GM11168 (cell line): Measurements from ENCODE around the gene DENND2A.
"Not testable (repeated sequence)": the region's sequence is repeated elsewhere in the genome, so short reads cannot be mapped to it uniquely, and the experiment has no call there.

Experiments
- in situ Hi-C: fragments of 300-500 bp; cut with MboI; formaldehyde crosslinking; loops from one replicate; pipeline ENCODE4 v1.12.0; 2022; ENCODE audit warnings: low sequenced_read_pairs; ENCODE audit not compliant: unreplicated experiment

Gene DENND2A

GRCh38 chr7:140597428-140597949 lies 43.1 kb downstream of the DENND2A start:
- in situ Hi-C loops: no loop called here

DNA sequence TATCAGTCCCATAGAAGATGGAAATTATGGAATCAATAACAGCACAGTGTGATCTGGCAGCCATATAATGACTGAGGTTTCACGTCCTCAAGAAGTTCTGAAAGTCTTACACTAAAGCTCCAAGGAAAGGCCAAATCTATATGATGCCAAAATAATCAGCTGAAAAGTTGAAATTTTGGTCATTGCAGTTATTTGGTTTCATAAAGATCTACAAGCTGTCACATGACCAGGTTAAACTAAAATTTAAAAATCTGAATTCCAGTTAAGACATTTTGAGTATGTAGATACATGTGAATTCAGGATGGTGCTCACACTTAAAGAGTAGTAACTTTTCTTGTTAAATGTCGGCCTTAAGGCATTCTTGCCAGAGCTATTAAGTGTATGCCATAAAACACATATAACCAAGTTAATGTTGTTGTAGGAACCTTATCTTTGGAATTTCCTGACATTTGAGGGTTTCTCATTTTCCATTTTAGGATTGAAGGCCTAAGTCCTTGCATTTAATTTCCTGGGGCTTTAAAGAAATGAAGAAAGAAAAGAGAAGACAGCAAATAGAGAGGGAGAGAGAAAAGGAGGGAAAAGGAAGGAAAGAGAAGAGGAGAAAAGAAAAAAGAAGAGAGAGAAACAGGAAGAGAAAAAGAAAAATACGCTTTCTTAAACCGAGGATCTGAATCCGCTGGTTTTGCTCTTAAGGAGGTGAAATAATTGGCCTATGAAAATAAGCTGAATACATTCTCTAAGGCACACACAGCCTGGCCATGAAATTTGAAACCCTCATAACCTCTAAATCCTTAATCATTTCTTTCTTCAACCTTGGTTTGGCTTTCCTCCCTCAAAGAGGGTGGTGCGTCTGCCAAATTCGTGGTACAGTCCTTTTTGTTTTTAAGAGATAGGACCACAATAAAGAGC lies 43.8 kb downstream of the DENND2A start:
- in situ Hi-C loops: no loop called here

- in situ Hi-C loops: no loop called here
Observed at GRCh38 chr7:140595468-140596092, 45.0 kb downstream of the DENND2A start.

DNA sequence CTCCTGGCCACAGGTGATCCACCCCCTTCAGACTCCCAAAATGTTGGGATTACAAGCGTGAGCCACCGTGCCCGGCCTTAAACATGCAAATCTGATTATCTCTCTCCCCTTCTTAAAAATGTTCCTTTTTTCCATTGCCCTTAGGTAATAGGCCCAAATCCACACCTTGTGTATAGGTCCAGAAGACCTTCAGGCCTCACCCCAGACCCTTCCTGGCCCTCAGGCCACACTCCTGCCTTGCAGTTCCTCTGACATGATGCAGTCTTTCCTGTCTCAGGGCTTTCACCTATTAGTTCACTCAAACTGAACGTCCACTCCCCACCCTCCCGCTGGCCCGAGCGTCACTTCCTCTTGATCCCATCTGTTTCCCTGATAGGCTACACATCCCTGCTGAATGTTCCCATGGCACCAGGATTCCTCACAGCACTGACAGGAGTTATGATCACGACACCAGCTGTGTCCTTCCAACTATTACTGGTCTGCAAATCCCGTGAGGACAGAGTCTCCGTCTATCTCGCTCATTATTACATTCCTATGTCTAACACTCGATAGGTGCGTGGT lies 46.4 kb downstream of the DENND2A start:
- in situ Hi-C loops: no loop called here

DNA sequence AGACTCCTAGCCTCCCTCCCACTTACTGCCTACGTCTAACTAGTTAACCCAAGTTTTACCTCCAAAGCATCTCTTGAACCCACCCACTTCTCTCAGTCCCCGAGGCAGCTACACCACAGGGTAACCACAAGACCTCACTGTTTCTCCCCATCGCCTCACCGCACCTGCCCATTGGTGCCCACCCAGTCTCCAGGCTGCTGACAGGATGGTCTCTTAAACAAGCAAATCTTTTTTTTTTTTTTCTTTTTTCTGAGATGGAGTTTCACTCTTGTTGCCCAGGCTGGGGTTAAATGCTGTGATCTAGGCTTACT lies 47.0 kb downstream of the DENND2A start:
- in situ Hi-C loops: no loop called here

DNA sequence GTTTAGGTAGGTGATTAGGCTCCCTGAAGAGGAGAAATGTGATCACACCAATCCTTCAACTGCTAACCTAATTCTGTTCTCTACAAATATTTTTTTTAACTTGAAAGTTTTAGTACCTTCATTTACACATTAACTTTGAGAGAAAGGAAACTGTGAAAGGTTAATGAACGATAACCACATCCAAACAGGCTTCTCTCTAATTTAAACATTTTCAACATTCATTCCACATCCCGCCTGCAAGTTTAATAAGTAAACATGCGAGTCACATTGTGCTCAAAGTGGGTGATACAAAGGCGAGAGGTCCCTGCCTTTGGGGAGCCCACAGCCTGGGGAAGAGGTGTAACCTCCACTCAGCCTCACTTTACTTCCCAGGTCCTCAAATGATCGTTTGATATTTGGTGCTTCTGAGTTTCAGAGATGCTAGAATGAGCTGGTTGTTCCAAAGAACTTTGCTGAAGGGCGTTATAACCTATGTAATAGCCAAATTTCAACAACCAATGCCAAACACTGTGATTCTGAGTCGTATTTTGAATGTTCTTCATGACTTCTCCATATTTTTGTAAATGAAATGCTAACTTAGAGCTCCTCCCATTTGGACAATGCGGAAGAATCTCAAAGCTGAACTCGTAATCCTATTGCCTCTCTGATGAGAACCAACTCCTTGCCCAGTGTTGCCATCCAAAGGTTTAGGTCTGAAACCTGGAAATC lies 47.5 kb downstream of the DENND2A start:
- in situ Hi-C loops: no loop called here

GRCh38 chr7:140591180-140591902 lies 49.3 kb downstream of the DENND2A start:
- in situ Hi-C loops: no loop called here

DNA sequence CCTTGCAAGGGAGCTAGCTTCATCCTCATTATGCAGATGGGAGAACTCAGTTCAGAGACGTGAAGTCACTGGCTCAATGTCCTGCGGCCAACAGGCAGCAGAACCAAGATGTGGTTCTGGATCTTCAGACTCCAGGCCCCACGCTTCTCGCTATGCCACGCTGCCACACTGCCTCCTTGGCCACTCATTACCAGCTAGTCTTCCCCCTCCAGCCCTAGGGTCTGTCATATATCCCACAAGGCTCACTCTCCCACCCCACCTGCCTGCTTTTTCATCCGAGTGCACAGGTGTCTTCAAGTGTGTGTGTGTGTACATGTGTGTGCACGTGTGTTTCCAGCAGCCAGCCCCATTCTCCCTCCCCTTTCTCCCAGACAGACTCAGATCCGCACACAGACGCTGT lies 53.4 kb downstream of the DENND2A start:
- in situ Hi-C loops: no loop called here

DNA sequence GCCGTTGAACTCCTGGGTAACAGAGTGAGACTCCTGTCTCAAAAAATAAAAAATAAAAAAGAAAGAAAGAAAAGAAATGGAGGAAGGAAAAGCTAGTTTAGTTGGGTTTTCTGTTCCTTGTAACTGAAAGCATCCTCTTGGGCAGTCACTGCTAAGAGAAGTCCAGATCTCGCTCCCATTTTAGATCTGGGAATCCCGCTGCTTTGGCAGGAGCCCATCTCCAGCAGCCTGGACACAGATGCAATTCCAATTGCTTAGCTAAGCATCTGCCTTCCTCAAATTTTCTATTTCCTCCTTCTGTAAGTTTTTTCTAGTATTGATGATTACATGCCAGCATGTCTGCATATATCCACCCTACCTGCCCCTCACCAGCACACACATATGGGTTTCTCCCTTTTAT lies 54.1 kb downstream of the DENND2A start:
- in situ Hi-C loops: no loop called here

GRCh38 chr7:140585333-140585732 lies 55.3 kb downstream of the DENND2A start:
- in situ Hi-C loops: no loop called here

- in situ Hi-C loops: no loop called here
Observed at GRCh38 chr7:140584195-140584851, 56.3 kb downstream of the DENND2A start.

DNA sequence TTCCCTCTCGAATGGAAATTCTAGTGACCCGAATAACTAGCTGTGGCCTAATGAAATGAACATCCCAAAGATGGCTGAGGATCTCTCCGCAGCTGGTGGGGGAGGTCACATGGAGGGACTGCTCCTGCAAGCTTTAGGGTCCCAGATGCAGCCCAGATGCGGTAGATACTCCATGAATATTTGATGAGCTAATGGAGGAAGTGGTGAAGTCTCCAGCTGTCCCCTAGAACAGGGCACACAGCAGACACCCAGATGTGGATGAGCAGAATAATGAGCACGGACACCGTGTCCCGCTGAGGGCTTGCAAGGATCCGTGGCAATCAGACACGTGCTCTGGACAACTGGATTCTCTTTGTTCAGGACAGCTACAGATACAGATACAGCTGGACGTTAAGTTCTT lies 59.2 kb downstream of the DENND2A start:
- in situ Hi-C loops: no loop called here

DNA sequence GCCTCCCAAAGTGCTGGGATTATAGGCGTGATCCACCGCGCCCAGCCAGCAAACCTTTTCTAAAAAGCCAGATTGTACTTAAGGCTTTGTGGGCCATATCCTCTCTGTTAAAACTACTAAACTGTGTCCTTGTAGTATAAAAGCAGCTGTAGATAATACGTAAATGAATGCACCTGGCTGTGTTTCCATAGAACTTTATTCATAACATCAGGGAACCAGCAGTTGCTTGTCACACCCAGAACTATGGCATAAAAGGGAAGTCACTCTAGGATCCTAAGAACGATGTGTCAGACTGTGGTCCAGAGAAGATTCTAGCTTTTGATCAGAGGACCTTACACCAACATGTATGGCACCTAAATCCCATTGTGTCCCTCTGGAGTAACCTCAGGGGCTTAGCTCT lies 63.0 kb downstream of the DENND2A start:
- in situ Hi-C loops: no loop called here

DNA sequence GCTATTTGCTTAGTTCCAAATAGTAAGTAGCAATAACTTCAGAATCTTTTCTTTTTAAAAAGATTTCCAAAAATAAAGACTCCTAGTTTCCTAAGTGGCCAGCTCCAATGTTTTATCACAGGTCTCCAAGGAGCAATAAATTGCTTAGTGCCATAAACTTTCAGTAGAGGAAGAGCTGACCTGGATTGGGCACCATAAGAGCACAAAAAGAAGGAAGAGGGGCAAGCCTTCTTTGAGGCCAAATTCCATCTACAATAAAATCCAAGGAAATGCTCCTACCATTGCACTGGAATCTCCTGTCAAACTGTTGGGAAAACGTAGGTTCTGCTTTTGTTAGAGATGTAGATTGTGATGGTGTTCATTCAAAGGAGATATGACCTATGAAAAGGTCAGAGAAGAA lies 64.0 kb downstream of the DENND2A start:
- in situ Hi-C loops: no loop called here

DNA sequence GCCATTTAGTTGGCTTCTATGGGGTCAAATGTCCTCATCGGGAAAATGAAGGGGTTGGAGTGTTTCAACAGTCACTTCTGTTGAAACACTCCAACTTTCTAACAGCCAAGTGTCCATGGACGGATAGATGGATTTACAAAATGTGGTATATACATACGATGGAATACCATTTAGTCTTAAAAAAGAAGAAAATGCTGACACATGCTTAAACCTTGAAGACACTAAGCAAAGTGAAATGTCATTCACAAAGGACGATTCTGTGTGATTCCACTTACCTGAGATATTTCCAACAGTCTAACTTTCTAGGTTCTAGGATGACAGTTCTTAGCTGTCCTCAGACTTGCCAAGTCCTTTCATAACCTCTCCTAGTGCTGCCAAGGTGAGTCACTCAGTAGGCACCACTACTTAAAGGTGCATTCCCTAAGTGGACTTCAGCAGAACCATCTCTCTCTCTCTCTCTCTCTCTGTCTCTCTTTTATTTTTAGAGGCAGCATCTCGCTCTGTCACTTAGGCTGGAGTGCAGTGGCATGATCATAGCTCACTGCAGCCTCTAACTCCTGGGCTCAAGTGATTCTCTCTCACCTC lies 69.0 kb downstream of the DENND2A start:
- in situ Hi-C loops: no loop called here

DNA sequence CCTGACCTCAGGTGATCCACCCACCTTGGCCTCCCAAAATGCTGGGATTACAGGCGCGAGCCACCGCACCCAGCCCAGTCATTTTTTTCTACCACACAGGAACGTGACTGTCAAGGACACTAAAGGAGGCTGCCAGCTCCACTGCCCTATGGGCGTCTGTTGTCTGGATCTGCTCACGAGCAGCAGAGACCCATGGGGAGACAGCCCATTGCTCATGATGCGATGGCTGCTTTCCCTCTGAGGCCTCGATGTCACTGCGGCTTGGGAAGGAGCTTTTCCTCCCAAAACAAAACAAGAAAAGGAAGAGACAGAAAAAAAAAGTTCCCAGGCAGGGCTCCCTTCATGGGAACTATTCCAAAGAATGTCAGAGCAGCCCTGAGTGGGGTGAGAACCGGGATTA lies 70.5 kb downstream of the DENND2A start:
- in situ Hi-C loops: no loop called here

DNA sequence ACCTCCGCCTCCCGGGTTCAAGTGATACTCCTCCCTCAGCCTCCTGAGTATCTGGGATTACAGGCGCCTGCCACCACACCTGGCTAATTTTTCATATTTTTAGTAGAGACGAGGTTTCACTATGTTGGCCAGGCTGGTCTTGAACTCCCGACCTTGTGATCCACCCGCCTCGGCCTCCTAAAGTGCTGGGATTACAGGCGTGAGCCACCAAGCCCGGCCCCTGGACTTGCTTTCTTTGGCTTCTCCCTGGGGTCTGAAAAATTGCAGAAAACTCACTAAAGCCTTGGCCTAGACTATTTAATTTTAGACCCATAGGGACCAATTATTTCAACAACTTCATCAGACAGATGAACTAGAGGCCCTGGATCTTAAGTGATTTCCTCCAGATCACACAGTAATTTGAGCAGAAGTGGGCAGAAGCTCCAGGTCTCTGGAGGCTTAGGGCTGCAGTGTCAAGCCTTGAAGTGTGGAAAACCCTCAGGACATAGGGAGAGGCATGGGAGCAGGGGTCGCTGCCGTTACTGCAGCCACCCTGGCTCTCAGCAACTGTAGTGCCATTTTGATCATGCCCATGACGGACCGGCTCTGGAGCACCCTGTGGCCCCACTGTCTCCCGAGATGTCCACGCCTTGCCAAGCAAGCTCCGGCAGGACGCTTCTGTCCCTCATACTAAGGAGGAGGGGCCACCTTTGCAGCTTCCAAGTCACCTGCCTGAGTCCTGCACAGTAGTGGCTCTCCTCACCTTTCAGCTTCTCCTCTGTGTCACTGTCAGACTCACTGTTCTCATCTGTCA lies 72.4 kb downstream of the DENND2A start:
- in situ Hi-C loops: no loop called here

GRCh38 chr7:140566186-140566585 lies 74.4 kb downstream of the DENND2A start:
- in situ Hi-C loops: not testable (repeated sequence)
